ENCODE results near the gene PPP1CA.

DNA sequence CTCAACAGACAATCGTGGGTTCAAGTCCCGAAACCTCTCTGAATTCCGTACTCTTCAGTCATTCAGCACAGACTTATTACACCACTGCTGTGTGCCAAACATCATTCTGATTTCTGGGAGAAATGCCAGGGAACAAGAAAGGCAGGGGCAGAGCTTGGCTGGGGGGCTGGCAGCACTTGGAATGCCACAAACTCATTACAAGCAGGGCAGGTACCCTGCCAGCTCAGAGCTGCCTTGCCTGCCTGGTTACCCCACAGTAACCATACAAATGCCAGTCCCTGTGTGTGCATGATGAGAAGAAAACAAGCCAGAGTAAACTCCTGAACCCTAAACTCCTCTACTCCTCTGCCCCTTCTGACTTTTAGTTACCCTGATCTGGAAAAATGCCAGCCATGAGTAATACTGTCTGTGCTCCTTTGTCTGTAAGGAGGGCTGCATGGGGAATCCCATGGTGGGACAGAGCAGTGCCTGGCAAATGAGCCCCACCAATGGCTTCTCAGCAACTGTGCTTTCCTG is 16.7 kb downstream of the PPP1CA start:
- no peak for TF ChIP-seq POLR2A (IDR thresholded peaks at IDR 0.05)
- TF ChIP-seq, protein P1, sequence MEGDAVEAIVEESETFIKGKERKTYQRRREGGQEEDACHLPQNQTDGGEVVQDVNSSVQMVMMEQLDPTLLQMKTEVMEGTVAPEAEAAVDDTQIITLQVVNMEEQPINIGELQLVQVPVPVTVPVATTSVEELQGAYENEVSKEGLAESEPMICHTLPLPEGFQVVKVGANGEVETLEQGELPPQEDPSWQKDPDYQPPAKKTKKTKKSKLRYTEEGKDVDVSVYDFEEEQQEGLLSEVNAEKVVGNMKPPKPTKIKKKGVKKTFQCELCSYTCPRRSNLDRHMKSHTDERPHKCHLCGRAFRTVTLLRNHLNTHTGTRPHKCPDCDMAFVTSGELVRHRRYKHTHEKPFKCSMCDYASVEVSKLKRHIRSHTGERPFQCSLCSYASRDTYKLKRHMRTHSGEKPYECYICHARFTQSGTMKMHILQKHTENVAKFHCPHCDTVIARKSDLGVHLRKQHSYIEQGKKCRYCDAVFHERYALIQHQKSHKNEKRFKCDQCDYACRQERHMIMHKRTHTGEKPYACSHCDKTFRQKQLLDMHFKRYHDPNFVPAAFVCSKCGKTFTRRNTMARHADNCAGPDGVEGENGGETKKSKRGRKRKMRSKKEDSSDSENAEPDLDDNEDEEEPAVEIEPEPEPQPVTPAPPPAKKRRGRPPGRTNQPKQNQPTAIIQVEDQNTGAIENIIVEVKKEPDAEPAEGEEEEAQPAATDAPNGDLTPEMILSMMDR (IDR thresholded peaks at IDR 0.05): no peak
